H1 (cell line): ENCODE results near the gene RPS25. TPM values are rescaled to one million over a fixed set of nuclear protein-coding genes. Genes with fewer than 3 reads are reported as not detected.

Experiments
- CTCF ChIA-PET: fragments of 300-600 bp; sonication (Branson Sonifier 250); formaldehyde crosslinking; loops from one replicate; lab custom pipeline; 2021; ENCODE audit not compliant: partially characterized antibody; lab: Charles Lee
- POLR2A ChIA-PET: fragments of 300-600 bp; sonication (Branson Sonifier 250); formaldehyde crosslinking; loops from one replicate; lab custom pipeline; 2021; ENCODE audit warnings: inconsistent platforms; ENCODE audit not compliant: partially characterized antibody; lab: Charles Lee
- DNase-seq, 2 experiments: peaks; one replicate each; pipeline versions ENCODE4 v3.0.0 to v3.0.0-alpha.2; 2010 to 2022; ENCODE audit warnings: low spot score in 2 of 2, low read depth in 1 of 2, mixed read lengths in 1 of 2
- FAIRE-seq: peaks from 2 replicates; lab custom pipeline; 2011; peaks lifted over from hg19 to GRCh38; lab: Jason Lieb, UNC
- H2AFZ ChIP-seq: 2 replicates; pipeline ENCODE4 v1.8.1; 2012; ENCODE audit warnings: low read length, inconsistent platforms
- H2AK5ac ChIP-seq: 2 replicates; pipeline ENCODE4 v1.6.1; 2013; ENCODE audit warnings: low read depth, low read length
- H2BK120ac ChIP-seq: replicated peaks from 2 replicates; pipeline ENCODE3; 2013; ENCODE audit warnings: low read depth, low read length, inconsistent platforms
- H2BK12ac ChIP-seq: 2 replicates; pipeline ENCODE4 v1.6.1; 2013; ENCODE audit warnings: low read depth, low read length
- H2BK15ac ChIP-seq: 2 replicates; pipeline ENCODE4 v1.6.1; 2013; ENCODE audit warnings: low read length
- H2BK20ac ChIP-seq: 2 replicates; pipeline ENCODE4 v1.6.1; 2013; ENCODE audit warnings: low read length
- H2BK5ac ChIP-seq: 2 replicates; pipeline ENCODE4 v1.6.1; 2013; ENCODE audit warnings: low read depth, low read length
- H3K14ac ChIP-seq: 2 replicates; pipeline ENCODE4 v1.6.1; 2013; ENCODE audit warnings: inconsistent platforms; ENCODE audit not compliant: insufficient read length
- H3K18ac ChIP-seq: 2 replicates; pipeline ENCODE4 v1.6.1; 2013; ENCODE audit warnings: low read length; ENCODE audit errors: extremely low read depth
- H3K23ac ChIP-seq: 2 replicates; pipeline ENCODE4 v1.6.1; 2013; ENCODE audit warnings: inconsistent platforms; ENCODE audit not compliant: insufficient read length
- H3K23me2 ChIP-seq: 2 replicates; pipeline ENCODE4 v1.6.1; 2013; ENCODE audit warnings: low read depth, low read length
- H3K27ac ChIP-seq: 2 replicates; pipeline ENCODE4 v1.6.1; 2011; ENCODE audit warnings: low read depth, low read length, inconsistent platforms
- H3K27me3 ChIP-seq, 4 experiments: replicated peaks in 1 of 4; 1 replicate in 1 of 4; 2 replicates in 3 of 4; pipeline versions ENCODE4 v1.6.1 to v1.8.1; 2011 to 2013; ENCODE audit warnings: low read length in 3 of 4, mild to moderate bottlenecking in 3 of 4, inconsistent platforms in 2 of 4, mixed read lengths in 2 of 4, moderate library complexity in 1 of 4; ENCODE audit not compliant: control insufficient read depth in 3 of 4, insufficient read depth in 3 of 4; ENCODE audit errors: extremely low read depth in 1 of 4
- H3K36me3 ChIP-seq, 4 experiments: 2 replicates each; pipeline versions ENCODE4 v1.6.1 to v1.8.1; 2011 to 2013; ENCODE audit warnings: mild to moderate bottlenecking in 4 of 4, low read length in 3 of 4, moderate library complexity in 2 of 4, control low read depth in 1 of 4, inconsistent platforms in 1 of 4; ENCODE audit not compliant: insufficient read depth in 4 of 4, control insufficient read depth in 2 of 4
- H3K4ac ChIP-seq: replicated peaks from 2 replicates; pipeline ENCODE3; 2013; ENCODE audit warnings: low read length, low read depth, mixed read lengths, inconsistent platforms; ENCODE audit not compliant: insufficient read length
- H3K4me1 ChIP-seq, 4 experiments: replicated peaks in 1 of 4; 1 replicate in 1 of 4; 2 replicates in 3 of 4; pipeline versions ENCODE4 v1.6.1 to v1.8.1; 2011 to 2013; ENCODE audit warnings: low read length in 3 of 4, inconsistent platforms in 2 of 4, mixed read lengths in 1 of 4; ENCODE audit not compliant: insufficient read depth in 4 of 4, control insufficient read depth in 3 of 4
- H3K4me2 ChIP-seq, 2 experiments: 2 replicates each; pipeline versions ENCODE4 v1.6.1 to v1.8.1; 2011 to 2013; ENCODE audit warnings: low read depth in 2 of 2, low read length in 2 of 2, control low read depth in 1 of 2, inconsistent platforms in 1 of 2, mild to moderate bottlenecking in 1 of 2; ENCODE audit not compliant: insufficient read depth in 1 of 2
- H3K4me3 ChIP-seq, 4 experiments: fragments of 200-600, 300-600 bp in 1 of 4; sonication (generic), shearing (Covaris generic), sonication (Bioruptor Twin) in 1 of 4; 2 replicates each; pipeline versions ENCODE4 v1.5.1 to v1.8.1; 2011 to 2016; ENCODE audit warnings: low read length in 4 of 4, low read depth in 3 of 4, control low read depth in 2 of 4, inconsistent platforms in 2 of 4, mild to moderate bottlenecking in 2 of 4, mixed read lengths in 1 of 4, moderate library complexity in 1 of 4; ENCODE audit not compliant: insufficient read depth in 2 of 4; ENCODE audit errors: extremely low read depth in 1 of 4
- H3K56ac ChIP-seq: replicated peaks from 2 replicates; pipeline ENCODE3; 2013; ENCODE audit warnings: low read depth, mild to moderate bottlenecking, mixed read lengths, low read length, inconsistent platforms; ENCODE audit not compliant: insufficient read length
- H3K79me1 ChIP-seq: 2 replicates; pipeline ENCODE4 v1.6.1; 2013; ENCODE audit warnings: low read depth, low read length, control low read depth
- H3K79me2 ChIP-seq, 2 experiments: 2 replicates each; pipeline versions ENCODE4 v1.6.1 to v1.8.1; 2012 to 2013; ENCODE audit warnings: low read length in 2 of 2, mild to moderate bottlenecking in 2 of 2, inconsistent platforms in 1 of 2; ENCODE audit not compliant: insufficient read depth in 2 of 2, control insufficient read depth in 1 of 2
- H3K9ac ChIP-seq, 4 experiments: replicated peaks in 1 of 4; 1 replicate in 1 of 4; 2 replicates in 3 of 4; pipeline versions ENCODE4 v1.6.1 to v1.8.1; 2011 to 2013; ENCODE audit warnings: low read depth in 3 of 4, low read length in 3 of 4, control low read depth in 2 of 4, mild to moderate bottlenecking in 2 of 4, moderate library complexity in 2 of 4, inconsistent platforms in 1 of 4; ENCODE audit errors: extremely low read depth in 1 of 4
- H3K9me3 ChIP-seq, 2 experiments: 2 replicates each; pipeline versions ENCODE4 v1.6.1 to v1.8.1; 2012 to 2013; ENCODE audit warnings: mild to moderate bottlenecking in 2 of 2, moderate library complexity in 2 of 2, control low read depth in 1 of 2, inconsistent platforms in 1 of 2, low read depth in 1 of 2, low read length in 1 of 2, mixed read lengths in 1 of 2; ENCODE audit not compliant: insufficient read depth in 2 of 2
- H4K20me1 ChIP-seq, 2 experiments: replicated peaks in 1 of 2; 2 replicates each; pipeline versions ENCODE3 to v1.8.1; 2011 to 2013; ENCODE audit warnings: inconsistent platforms in 2 of 2, low read length in 2 of 2, mild to moderate bottlenecking in 1 of 2; ENCODE audit not compliant: insufficient read depth in 2 of 2, control insufficient read depth in 1 of 2
- H4K5ac ChIP-seq: 2 replicates; pipeline ENCODE4 v1.6.1; 2013; ENCODE audit warnings: low read length, low read depth, mixed read lengths, inconsistent platforms; ENCODE audit not compliant: insufficient read length
- H4K8ac ChIP-seq: 2 replicates; pipeline ENCODE4 v1.8.0; 2013; ENCODE audit warnings: mild to moderate bottlenecking, moderate library complexity, low read length, inconsistent platforms; ENCODE audit not compliant: insufficient read depth; ENCODE audit errors: extremely low read depth
- H4K91ac ChIP-seq: replicated peaks from 2 replicates; pipeline ENCODE3; 2013; ENCODE audit warnings: low read length, mixed read lengths, inconsistent platforms; ENCODE audit not compliant: insufficient read length
- FOSL1 ChIP-seq: IDR thresholded peaks from 2 replicates; pipeline ENCODE4 v1.6.1; 2011; ENCODE audit warnings: mild to moderate bottlenecking, low read depth, low read length, moderate library complexity; ENCODE audit not compliant: insufficient read depth
- SP2 ChIP-seq: IDR thresholded peaks from 2 replicates; pipeline ENCODE4 v1.6.1; 2012; ENCODE audit warnings: mild to moderate bottlenecking, low read length, inconsistent platforms
- WGBS, 2 experiments: shearing (Covaris generic) in 1 of 2; methylation state at CpG; one replicate each; pipeline versions ENCODE4 v1.1.6 to v1.1.7; 2013 to 2015; ENCODE audit warnings: low lambda C conversion rate in 2 of 2, mixed read lengths in 2 of 2, inconsistent platforms in 1 of 2, low coverage in 1 of 2, missing lambda C conversion rate in 1 of 2; ENCODE audit not compliant: insufficient replicate concordance in 2 of 2, insufficient coverage in 1 of 2, insufficient read length in 1 of 2; ENCODE audit errors: extremely low coverage in 1 of 2, missing lambda C conversion rate in 1 of 2; 5-methylcytosine and 5-hydroxymethylcytosine counted together
- polyA plus RNA-seq, 7 experiments: library from polyadenylated mRNA; depleted of rRNA in 3 of 7; stranded (reverse) in 5 of 7; unstranded in 2 of 7; fragments of >200 nt in 5 of 7; fragments of 200-250 nt in 2 of 7; gene quantifications; 1 replicate in 5 of 7; 2 replicates in 1 of 7; 4 replicates in 1 of 7; pipeline versions ENCODE4 v1.2.1 to v1.2.3, GENCODE V29; 2011 to 2013; ENCODE audit warnings: missing spikeins in 2 of 7, mixed read lengths in 2 of 7
- total RNA-seq: library from RNA; stranded (reverse); fragmentation: NEBNext Ultra II Directional; extraction: Animal tissue kit (Norgen Biotek cat#: 25700); gene quantifications from 2 replicates; pipeline ENCODE4 v1.2.1, GENCODE V29; 2021

Gene RPS25
- total and polyA plus RNA-seq, 2 of the 8 experiments (the other 6 are each of a cell fraction or from before 2014, with no cell fraction given) = 1,525 to 1,643 TPM

- no peak overlapping the region for H3K4me3 ChIP-seq
- H3K23ac ChIP-seq = no peak overlapping the region
- H2BK15ac ChIP-seq = no peak overlapping the region
- no peak overlapping the region for H3K56ac ChIP-seq
- H3K79me1 ChIP-seq = peaks cover 16% of the 10 kb centered on the region
- H3K4me2 ChIP-seq = no peak overlapping the region
- no peak overlapping the region for H2BK120ac ChIP-seq
- FAIRE-seq (no peak), DNase-seq (no peak)
- H4K8ac ChIP-seq = no peak overlapping the region
- ChIA-PET POLR2A (interaction anchor here (0.9 to 2.4 kb wide), 9 partner anchors 10 to 44 kb away, joined by 3 to 14 read pairs (median 5); partner anchors contain the start of genes HMBS and VPS11), CTCF (interaction anchor here (0.6 to 1.8 kb wide), 5 partner anchors 9 to 362 kb away, joined by 3 to 7 read pairs (median 4); partner anchors contain the start of gene VPS11)
- WGBS, 2 experiments = 88% methylated on average over 17 of the region's 17 CpGs; no CpG with 5 or more reads in 1 of the 2 experiments
- H3K9me3 ChIP-seq = no peaks in the 10 kb centered on the region
- H3K79me2 ChIP-seq = peaks cover 8 to 21% of the 10 kb centered on the region in 2 experiments; a peak in 3 of 4 replicates
- no peak overlapping the region for H4K5ac ChIP-seq
- H2BK20ac ChIP-seq = no peak overlapping the region
- H3K23me2 ChIP-seq = peaks cover 4% of the 10 kb centered on the region
- H3K14ac ChIP-seq = no peak overlapping the region
- H3K18ac ChIP-seq = no peak overlapping the region
- no peak overlapping the region for H3K27ac ChIP-seq
- H2BK12ac ChIP-seq = no peak overlapping the region
- H4K91ac ChIP-seq = no peak overlapping the region
- peaks cover 59 to 86% (median 83%) of the 10 kb centered on the region in 4 experiments for H3K36me3 ChIP-seq
- no peak overlapping the region for H2AFZ ChIP-seq
- H4K20me1 ChIP-seq = peaks cover 3 to 36% of the 10 kb centered on the region in 2 experiments
- TF ChIP-seq SP2 (no peak), FOSL1 (no peak)
- H3K4ac ChIP-seq = no peak overlapping the region
- H3K27me3 ChIP-seq = no peaks in the 10 kb centered on the region
- H2BK5ac ChIP-seq = no peak overlapping the region
- H3K9ac ChIP-seq = no peak overlapping the region
- H3K4me1 ChIP-seq = peaks cover 0 to 5% (median 2%) of the 10 kb centered on the region in 4 experiments; a peak in 4 of 7 replicates
- no peak overlapping the region for H2AK5ac ChIP-seq
These were observed 33.5 kb upstream of the RPS25 start for GRCh38 chr11:119051440-119052162.
